ENCODE data around the gene PSTK. TPM values are rescaled to one million over a fixed set of nuclear protein-coding genes. Genes with fewer than 3 reads are reported as not detected.

The PSTK gene
- total RNA-seq, 1 donor from 2014 or later = 2.1 TPM

DNA sequence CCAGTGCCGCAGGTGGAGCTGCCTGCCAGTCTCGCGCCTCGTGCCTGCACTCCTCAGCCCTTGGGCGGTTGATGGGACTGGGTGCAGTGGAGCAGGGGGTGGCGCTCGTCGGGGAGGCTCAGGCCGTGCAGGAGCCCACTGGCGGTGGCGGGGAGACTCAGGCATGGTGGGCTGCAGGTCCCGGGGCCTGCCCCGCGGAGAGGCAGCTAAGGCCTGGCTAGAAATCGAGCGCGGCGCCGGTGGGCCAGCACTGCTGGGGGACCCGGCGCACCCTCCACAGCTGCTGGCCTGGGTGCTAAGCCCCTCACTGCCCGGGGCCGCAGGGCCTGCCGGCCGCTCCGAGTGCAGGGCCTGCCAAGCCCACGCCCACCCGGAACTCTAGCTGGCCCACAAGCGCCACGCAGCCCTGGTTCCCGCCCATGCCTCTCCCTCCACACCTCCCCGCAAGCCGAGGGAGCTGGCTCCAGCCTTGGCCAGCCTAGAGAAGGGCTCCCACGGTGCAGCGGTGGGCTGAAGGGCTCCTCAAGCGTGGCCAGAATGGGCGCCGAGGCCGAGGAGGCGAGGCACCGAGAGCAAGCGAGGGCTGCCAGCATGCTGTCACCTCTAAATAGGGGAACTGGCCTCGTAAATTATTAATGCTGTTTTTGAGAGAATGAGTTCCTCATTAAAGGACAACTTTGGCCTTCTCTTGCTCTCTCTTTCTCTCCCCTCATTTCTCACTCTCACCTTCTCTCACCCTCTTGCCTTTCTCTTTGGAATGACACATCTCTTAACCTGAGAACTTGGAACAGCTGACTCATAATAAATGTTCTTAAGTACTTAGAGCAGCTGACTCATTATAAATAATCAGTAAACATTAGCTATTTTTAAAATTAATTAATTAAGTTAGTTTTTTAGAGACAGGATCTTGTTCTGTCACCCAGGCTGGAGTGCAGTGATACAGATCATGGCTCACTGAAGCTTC lies 33.5 kb downstream of the PSTK start:
- TF ChIP-seq, protein P1, sequence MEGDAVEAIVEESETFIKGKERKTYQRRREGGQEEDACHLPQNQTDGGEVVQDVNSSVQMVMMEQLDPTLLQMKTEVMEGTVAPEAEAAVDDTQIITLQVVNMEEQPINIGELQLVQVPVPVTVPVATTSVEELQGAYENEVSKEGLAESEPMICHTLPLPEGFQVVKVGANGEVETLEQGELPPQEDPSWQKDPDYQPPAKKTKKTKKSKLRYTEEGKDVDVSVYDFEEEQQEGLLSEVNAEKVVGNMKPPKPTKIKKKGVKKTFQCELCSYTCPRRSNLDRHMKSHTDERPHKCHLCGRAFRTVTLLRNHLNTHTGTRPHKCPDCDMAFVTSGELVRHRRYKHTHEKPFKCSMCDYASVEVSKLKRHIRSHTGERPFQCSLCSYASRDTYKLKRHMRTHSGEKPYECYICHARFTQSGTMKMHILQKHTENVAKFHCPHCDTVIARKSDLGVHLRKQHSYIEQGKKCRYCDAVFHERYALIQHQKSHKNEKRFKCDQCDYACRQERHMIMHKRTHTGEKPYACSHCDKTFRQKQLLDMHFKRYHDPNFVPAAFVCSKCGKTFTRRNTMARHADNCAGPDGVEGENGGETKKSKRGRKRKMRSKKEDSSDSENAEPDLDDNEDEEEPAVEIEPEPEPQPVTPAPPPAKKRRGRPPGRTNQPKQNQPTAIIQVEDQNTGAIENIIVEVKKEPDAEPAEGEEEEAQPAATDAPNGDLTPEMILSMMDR (IDR thresholded peaks at IDR 0.05; ENCODE audit: borderline replicate concordance) = no peak
- H3K4me3 ChIP-seq = no peak overlapping the region
- no peaks in the 10 kb centered on the region for H3K27me3 ChIP-seq (ENCODE audit: low read depth)
- intact Hi-C loops (cut with micrococcal nuclease) = no loop called here
- H3K9me3 ChIP-seq (replicated peaks) = no peaks in the 10 kb centered on the region
- no peak overlapping the region for H3K27ac ChIP-seq (replicated peaks)
- H3K36me3 ChIP-seq = peaks cover 3% of the 10 kb centered on the region
- peaks cover 15% of the 10 kb centered on the region for H3K4me1 ChIP-seq
- no peak for DNase-seq

DNA sequence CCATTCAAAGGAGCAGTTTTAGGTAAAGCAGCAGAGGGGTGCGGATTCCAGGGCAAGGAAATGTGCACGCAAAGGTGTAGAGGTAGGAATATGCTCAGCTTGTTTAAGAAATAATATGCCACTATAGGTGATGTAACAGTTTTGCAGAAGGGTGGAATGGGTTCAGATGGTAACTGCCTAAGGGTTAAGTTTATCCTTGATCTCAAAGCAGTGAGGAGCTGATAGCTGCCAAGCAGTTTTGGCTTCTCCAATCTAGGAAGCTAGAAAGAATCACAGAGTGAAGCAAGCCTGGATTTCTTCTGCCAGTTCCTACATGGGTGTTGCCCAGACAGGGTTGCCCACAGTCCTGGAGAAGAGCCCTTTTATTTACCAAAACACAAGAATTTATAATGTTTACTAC lies 34.6 kb downstream of the PSTK start:
- intact Hi-C loops (cut with micrococcal nuclease) = no loop called here
- H3K27me3 ChIP-seq (ENCODE audit: low read depth) = no peaks in the 10 kb centered on the region
- TF ChIP-seq, protein P1 (IDR thresholded peaks at IDR 0.05; ENCODE audit: borderline replicate concordance) = no peak
- DNase-seq = no peak
- peaks cover 3% of the 10 kb centered on the region for H3K36me3 ChIP-seq
- no peak overlapping the region for H3K4me3 ChIP-seq
- peaks cover 6% of the 10 kb centered on the region for H3K4me1 ChIP-seq
- no peak overlapping the region for H3K27ac ChIP-seq (replicated peaks)
- H3K9me3 ChIP-seq (replicated peaks) = no peaks in the 10 kb centered on the region

DNA sequence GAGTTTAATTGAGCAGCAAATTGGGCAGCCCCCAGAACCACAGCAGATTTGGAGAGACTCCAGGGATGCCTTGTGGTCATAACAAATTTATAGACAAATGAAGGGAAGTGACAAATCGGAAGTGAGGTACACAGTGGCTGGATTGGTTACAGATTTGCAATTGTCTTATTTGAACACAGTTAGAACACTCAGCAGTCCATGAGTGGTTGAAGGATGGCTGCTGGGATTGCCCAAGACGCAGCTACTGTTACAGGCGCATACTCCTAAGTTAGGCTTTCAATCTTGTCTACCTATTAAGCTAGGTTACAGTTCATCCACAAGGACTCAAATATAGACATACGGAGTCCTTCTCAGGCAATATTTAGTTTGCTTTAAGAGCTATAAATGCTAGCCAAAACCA lies 36.0 kb downstream of the PSTK start:
- Histone ChIP-seq H3K4me1 (no peaks in the 10 kb centered on the region), H3K27me3 (ENCODE audit: low read depth) (no peaks in the 10 kb centered on the region), H3K36me3 (peaks cover 3% of the 10 kb centered on the region), H3K4me3 (no peak overlapping the region), H3K27ac (replicated peaks) (no peak overlapping the region), H3K9me3 (replicated peaks) (no peaks in the 10 kb centered on the region)
- no peak for DNase-seq
- intact Hi-C loops (cut with micrococcal nuclease) = no loop called here
- TF ChIP-seq, protein P1 (IDR thresholded peaks at IDR 0.05; ENCODE audit: borderline replicate concordance) = no peak

DNA sequence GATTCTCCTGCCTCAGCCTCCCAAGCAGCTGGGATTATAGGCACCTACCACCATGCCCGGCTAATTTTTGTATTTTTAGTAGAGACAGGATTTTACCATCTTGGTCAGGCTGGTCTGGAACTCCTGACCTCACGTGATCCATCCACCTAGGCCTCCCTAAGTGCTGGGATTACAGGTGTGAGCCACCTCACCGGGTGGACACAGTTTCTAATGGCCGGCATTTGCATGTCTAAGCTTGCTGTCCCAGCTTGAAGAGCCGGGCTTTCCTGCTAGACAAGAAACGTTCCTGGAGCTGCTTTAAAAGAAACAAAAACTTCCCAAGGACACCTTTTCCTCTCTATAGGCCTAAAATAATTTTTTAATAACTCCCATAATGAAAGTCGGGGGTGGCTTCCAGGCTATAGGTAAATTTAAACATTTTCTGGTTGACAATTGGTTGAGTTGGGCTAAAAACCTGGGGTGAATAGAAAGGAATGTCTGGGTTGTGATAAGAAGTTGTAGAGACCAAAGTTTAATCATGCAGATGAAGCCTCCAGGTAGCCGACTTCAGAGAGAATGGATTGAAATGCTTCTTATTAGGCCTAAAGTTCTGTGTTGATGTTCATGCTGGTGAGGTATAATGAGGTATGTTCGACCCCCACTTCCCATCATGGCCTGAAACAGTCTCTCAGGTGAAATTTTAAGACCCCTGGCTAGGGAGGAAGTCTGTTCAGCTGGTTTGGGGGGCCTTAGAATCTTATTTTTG lies 37.4 kb downstream of the PSTK start:
- DNase-seq = no peak
- no peaks in the 10 kb centered on the region for H3K4me1 ChIP-seq
- intact Hi-C loops (cut with micrococcal nuclease) = no loop called here
- H3K27ac ChIP-seq (replicated peaks) = no peak overlapping the region
- H3K4me3 ChIP-seq = no peak overlapping the region
- H3K9me3 ChIP-seq (replicated peaks) = no peaks in the 10 kb centered on the region
- H3K27me3 ChIP-seq (ENCODE audit: low read depth) = no peaks in the 10 kb centered on the region
- H3K36me3 ChIP-seq = peaks cover 1% of the 10 kb centered on the region
- TF ChIP-seq, protein P1 (IDR thresholded peaks at IDR 0.05; ENCODE audit: borderline replicate concordance) = no peak

DNA sequence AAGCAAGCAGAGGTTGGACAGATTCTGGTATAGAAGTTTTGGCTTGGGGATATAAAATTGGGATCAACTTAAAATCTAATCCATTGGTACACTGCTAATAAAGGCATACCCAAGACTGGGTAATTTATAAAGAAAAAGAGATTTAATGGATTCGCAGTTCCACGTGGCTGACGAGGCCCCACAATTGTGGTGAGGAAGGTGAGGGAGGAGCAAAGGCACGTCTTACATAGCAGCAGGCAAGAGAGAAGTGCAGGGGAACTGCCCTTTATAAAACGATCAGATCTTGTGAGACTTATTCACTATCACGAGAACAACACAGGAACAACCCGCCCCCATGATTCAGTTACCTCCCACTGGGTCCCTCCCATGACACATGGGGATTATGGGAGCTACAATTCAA lies 38.3 kb downstream of the PSTK start:
- no peaks in the 10 kb centered on the region for H3K27me3 ChIP-seq (ENCODE audit: low read depth)
- H3K36me3 ChIP-seq = no peaks in the 10 kb centered on the region
- no peak overlapping the region for H3K27ac ChIP-seq (replicated peaks)
- intact Hi-C loops (cut with micrococcal nuclease) = no loop called here
- H3K4me3 ChIP-seq = no peak overlapping the region
- no peaks in the 10 kb centered on the region for H3K9me3 ChIP-seq (replicated peaks)
- TF ChIP-seq, protein P1 (IDR thresholded peaks at IDR 0.05; ENCODE audit: borderline replicate concordance) = no peak
- H3K4me1 ChIP-seq = no peaks in the 10 kb centered on the region
- DNase-seq = no peak
